Mesendoderm (in vitro differentiated cells): ENCODE data around the gene MACF1.
"Not testable (repeated sequence)": the region's sequence is repeated elsewhere in the genome, so short reads cannot be mapped to it uniquely, and the experiment has no call there.

Experiments used
- DNase-seq: peaks from one replicate; pipeline ENCODE4 v3.0.0; 2013
- H2AK5ac ChIP-seq: 2 replicates; pipeline ENCODE4 v1.6.1; 2013; ENCODE audit warnings: low read length, inconsistent platforms
- H2BK120ac ChIP-seq: 2 replicates; pipeline ENCODE4 v1.6.1; 2013; ENCODE audit warnings: low read depth, mild to moderate bottlenecking, low read length, moderate library complexity, mixed read lengths
- H2BK15ac ChIP-seq: replicated peaks from 2 replicates; pipeline ENCODE4 v1.6.1; 2013; ENCODE audit warnings: low read depth, mild to moderate bottlenecking, moderate library complexity
- H2BK5ac ChIP-seq: 2 replicates; pipeline ENCODE4 v1.6.1; 2013; ENCODE audit warnings: low read length, inconsistent platforms
- H3K18ac ChIP-seq: 2 replicates; pipeline ENCODE4 v1.6.1; 2013; ENCODE audit warnings: mild to moderate bottlenecking, low read length, mixed read lengths
- H3K23ac ChIP-seq: one replicate; pipeline ENCODE4 v1.6.1; 2013; ENCODE audit warnings: low read length
- H3K27ac ChIP-seq: 2 replicates; pipeline ENCODE4 v1.5.1; 2013; ENCODE audit warnings: low read depth, mild to moderate bottlenecking, inconsistent platforms, low read length, moderate library complexity
- H3K27me3 ChIP-seq: 2 replicates; pipeline ENCODE4 v1.6.1; 2013; ENCODE audit warnings: low read length, control low read depth, mild to moderate bottlenecking, inconsistent platforms; ENCODE audit not compliant: insufficient read depth, poor library complexity
- H3K36me3 ChIP-seq: 2 replicates; pipeline ENCODE4 v1.6.1; 2013; ENCODE audit warnings: low read length, inconsistent platforms; ENCODE audit not compliant: control insufficient read depth, insufficient read depth
- H3K4ac ChIP-seq: one replicate; pipeline ENCODE4 v1.6.1; 2013; ENCODE audit warnings: low read depth, mild to moderate bottlenecking, low read length, moderate library complexity
- H3K4me1 ChIP-seq: 2 replicates; pipeline ENCODE4 v1.6.1; 2013; ENCODE audit warnings: low read depth, low read length, inconsistent platforms; ENCODE audit not compliant: control insufficient read depth
- H3K4me2 ChIP-seq: 2 replicates; pipeline ENCODE4 v1.6.1; 2013; ENCODE audit warnings: low read length
- H3K4me3 ChIP-seq: 2 replicates; pipeline ENCODE4 v1.5.1; 2013; ENCODE audit warnings: mild to moderate bottlenecking, low read length
- H3K56ac ChIP-seq: one replicate; pipeline ENCODE4 v1.6.1; 2013; ENCODE audit warnings: low read length
- H3K79me1 ChIP-seq: 2 replicates; pipeline ENCODE4 v1.6.1; 2013; ENCODE audit warnings: low read length, inconsistent platforms
- H3K79me2 ChIP-seq: 2 replicates; pipeline ENCODE4 v1.6.1; 2013; ENCODE audit warnings: mild to moderate bottlenecking, low read length; ENCODE audit not compliant: control insufficient read depth, insufficient read depth
- H3K9ac ChIP-seq: 2 replicates; pipeline ENCODE4 v1.6.1; 2013; ENCODE audit warnings: low read length, inconsistent platforms
- H4K5ac ChIP-seq: one replicate; pipeline ENCODE4 v1.6.1; 2013; ENCODE audit warnings: low read length
- H4K8ac ChIP-seq: one replicate; pipeline ENCODE4 v1.6.1; 2013; ENCODE audit warnings: low read depth, mild to moderate bottlenecking, control low read depth, low read length, moderate library complexity
- WGBS: extraction: QIAGEN DNeasy Blood & Tissue Kit; methylation state at CpG from one replicate; pipeline ENCODE4 v1.1.7; 2013; ENCODE audit warnings: low lambda C conversion rate, missing lambda C conversion rate; ENCODE audit not compliant: insufficient coverage; ENCODE audit errors: extremely low coverage; 5-methylcytosine and 5-hydroxymethylcytosine counted together

The MACF1 gene

DNA sequence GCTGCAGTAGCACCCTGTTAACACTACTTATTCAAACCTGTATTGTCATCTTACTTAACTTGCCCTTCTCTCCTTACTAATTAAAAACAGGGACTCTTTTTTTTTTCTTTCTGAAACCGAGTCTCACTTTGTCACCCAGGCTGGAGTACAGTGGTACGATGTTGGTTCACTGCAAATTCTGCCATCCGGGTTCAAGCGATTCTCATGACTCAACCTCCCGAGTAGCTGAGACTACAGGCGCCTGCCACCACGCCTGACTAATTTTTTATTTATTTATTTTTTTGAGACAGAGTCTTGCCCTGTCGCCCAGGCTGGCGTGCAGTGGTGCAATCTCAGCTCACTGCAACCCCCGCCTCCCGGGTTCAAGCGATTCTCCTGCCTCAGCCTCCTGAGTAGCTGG lies 3.9 kb downstream of the MACF1 start:
- H3K27me3 ChIP-seq, H3K9ac ChIP-seq, H3K18ac ChIP-seq, H3K4me2 ChIP-seq, H3K23ac ChIP-seq, H3K4me3 ChIP-seq, H3K4ac ChIP-seq, H3K27ac ChIP-seq, H3K36me3 ChIP-seq, H2BK120ac ChIP-seq, H2BK15ac ChIP-seq, H4K5ac ChIP-seq, H2BK5ac ChIP-seq, H3K79me1 ChIP-seq, H3K56ac ChIP-seq, H4K8ac ChIP-seq, H2AK5ac ChIP-seq, DNase-seq: not testable (repeated sequence)
- Histone ChIP-seq H3K4me1 (peaks cover 15% of the 10 kb centered on the region), H3K79me2 (peaks cover 11% of the 10 kb centered on the region)
- no CpG with 5 or more reads among the region's 12 CpGs for WGBS

DNA sequence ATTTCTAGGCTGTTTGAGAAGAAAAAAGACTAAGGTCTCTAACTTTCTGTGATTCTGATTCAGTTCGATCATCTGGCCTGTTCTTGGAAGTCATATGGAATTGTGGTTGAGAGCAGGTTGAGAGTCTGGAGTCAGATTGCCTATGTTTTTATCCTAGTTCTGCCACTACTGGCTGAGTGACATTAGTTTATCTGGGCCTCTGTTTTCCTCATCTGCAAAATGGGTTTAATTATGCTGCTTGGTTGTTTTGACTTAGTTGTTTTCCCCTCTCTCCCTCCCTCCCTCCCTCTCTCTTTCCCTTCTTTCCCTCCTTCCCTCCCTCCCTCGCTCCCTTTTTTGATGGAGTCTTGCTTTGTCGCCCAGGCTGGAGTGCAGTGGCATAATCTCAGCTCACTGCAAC lies 6.2 kb downstream of the MACF1 start:
- no peak overlapping the region for H2BK120ac ChIP-seq
- no peak overlapping the region for H4K5ac ChIP-seq
- H3K27ac ChIP-seq, result no peak overlapping the region
- no peaks in the 10 kb centered on the region for H3K27me3 ChIP-seq
- no peak overlapping the region for H3K23ac ChIP-seq
- H3K56ac ChIP-seq, result no peak overlapping the region
- no peak overlapping the region for H2BK15ac ChIP-seq
- H3K79me1 ChIP-seq, result peaks cover 9% of the 10 kb centered on the region
- H3K36me3 ChIP-seq, result no peaks in the 10 kb centered on the region
- H3K18ac ChIP-seq, result no peak overlapping the region
- H3K4me3 ChIP-seq, result no peak overlapping the region
- peaks cover 7% of the 10 kb centered on the region for H3K79me2 ChIP-seq
- H3K4ac ChIP-seq, result no peak overlapping the region
- peaks cover 18% of the 10 kb centered on the region for H3K4me1 ChIP-seq
- no peak overlapping the region for H2BK5ac ChIP-seq
- H4K8ac ChIP-seq, result no peak overlapping the region
- no peak overlapping the region for H2AK5ac ChIP-seq
- no peak for DNase-seq
- H3K4me2 ChIP-seq, result no peak overlapping the region
- no CpG with 5 or more reads among the region's 3 CpGs for WGBS
- H3K9ac ChIP-seq, result no peak overlapping the region

DNA sequence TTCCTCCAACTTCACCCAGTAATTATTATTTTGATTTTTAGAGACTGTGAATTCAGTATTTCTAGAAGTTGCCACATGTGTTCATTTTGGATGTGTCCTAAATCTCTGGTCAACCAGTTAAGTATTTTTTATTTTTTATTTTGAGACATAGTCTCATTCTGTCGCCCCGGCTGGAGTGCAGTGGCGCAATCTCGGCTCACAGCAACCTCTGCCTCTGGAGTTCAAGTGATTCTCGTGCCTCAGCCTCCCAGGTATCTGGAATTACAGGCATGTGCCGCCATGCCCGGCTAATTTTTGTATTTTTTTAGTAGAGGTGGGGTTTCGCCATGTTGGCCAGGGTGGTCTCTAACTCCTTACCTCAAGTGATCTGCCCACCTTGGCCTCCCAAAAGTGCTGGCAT lies 8.0 kb downstream of the MACF1 start:
- peaks cover 8% of the 10 kb centered on the region for H3K79me1 ChIP-seq
- H3K27me3 ChIP-seq, result no peaks in the 10 kb centered on the region
- H2BK5ac ChIP-seq, result no peak overlapping the region
- no peak overlapping the region for H3K4me2 ChIP-seq
- no peak for DNase-seq
- no peak overlapping the region for H3K27ac ChIP-seq
- no peak overlapping the region for H3K4ac ChIP-seq
- H2BK120ac ChIP-seq, result no peak overlapping the region
- no peak overlapping the region for H3K9ac ChIP-seq
- H2AK5ac ChIP-seq, result no peak overlapping the region
- H3K4me1 ChIP-seq, result peaks cover 16% of the 10 kb centered on the region
- H3K18ac ChIP-seq, result no peak overlapping the region
- WGBS, result no CpG with 5 or more reads among the region's 8 CpGs
- H3K79me2 ChIP-seq, result peaks cover 4% of the 10 kb centered on the region
- no peak overlapping the region for H2BK15ac ChIP-seq
- H3K23ac ChIP-seq, result peak overlapping the region; percentile 34
- no peak overlapping the region for H3K56ac ChIP-seq
- H3K36me3 ChIP-seq, result no peaks in the 10 kb centered on the region
- H3K4me3 ChIP-seq, result no peak overlapping the region
- H4K8ac ChIP-seq, result no peak overlapping the region
- no peak overlapping the region for H4K5ac ChIP-seq

DNA sequence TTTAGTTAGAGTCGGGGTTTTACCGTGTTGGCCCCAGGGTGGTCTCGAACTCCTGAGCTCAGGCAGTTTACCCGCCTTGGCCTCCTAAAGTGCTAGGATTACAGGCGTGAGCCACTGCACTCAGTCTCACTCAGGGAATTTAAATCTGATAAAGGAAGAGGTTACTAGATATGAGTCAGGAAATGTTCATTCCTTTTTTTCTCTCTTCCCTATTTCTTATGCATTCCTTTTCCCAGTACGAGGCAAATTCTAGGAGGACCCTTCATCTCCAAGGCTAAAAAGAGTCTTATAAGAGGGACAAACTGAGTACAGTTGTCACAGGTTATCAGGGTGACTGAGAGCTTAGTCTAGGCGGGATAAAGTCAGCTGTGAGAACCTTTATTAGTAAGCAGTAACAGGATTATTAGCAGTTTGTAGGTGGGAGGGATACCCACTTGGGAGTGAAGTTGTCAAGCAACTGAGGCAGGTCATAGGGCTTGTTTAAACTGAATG lies 9.1 kb downstream of the MACF1 start:
- peaks cover 8% of the 10 kb centered on the region for H3K79me1 ChIP-seq
- peaks cover 16% of the 10 kb centered on the region for H3K4me1 ChIP-seq
- peak overlapping the region; percentile 66 for H3K27ac ChIP-seq
- peak overlapping the region; percentile 46 for H3K18ac ChIP-seq
- no peak overlapping the region for H2AK5ac ChIP-seq
- WGBS, result no CpG with 5 or more reads among the region's 7 CpGs
- no peak overlapping the region for H2BK15ac ChIP-seq
- H2BK120ac ChIP-seq, result no peak overlapping the region
- no peak overlapping the region for H3K23ac ChIP-seq
- no peak overlapping the region for H4K5ac ChIP-seq
- no peak overlapping the region for H3K4me2 ChIP-seq
- DNase-seq, result peak; percentile 57
- H3K9ac ChIP-seq, result no peak overlapping the region
- no peaks in the 10 kb centered on the region for H3K27me3 ChIP-seq
- no peak overlapping the region for H3K4me3 ChIP-seq
- H3K4ac ChIP-seq, result no peak overlapping the region
- no peak overlapping the region for H4K8ac ChIP-seq
- H3K79me2 ChIP-seq, result peaks cover 4% of the 10 kb centered on the region
- H2BK5ac ChIP-seq, result no peak overlapping the region
- H3K36me3 ChIP-seq, result no peaks in the 10 kb centered on the region
- H3K56ac ChIP-seq, result peak overlapping the region; percentile 34

DNA sequence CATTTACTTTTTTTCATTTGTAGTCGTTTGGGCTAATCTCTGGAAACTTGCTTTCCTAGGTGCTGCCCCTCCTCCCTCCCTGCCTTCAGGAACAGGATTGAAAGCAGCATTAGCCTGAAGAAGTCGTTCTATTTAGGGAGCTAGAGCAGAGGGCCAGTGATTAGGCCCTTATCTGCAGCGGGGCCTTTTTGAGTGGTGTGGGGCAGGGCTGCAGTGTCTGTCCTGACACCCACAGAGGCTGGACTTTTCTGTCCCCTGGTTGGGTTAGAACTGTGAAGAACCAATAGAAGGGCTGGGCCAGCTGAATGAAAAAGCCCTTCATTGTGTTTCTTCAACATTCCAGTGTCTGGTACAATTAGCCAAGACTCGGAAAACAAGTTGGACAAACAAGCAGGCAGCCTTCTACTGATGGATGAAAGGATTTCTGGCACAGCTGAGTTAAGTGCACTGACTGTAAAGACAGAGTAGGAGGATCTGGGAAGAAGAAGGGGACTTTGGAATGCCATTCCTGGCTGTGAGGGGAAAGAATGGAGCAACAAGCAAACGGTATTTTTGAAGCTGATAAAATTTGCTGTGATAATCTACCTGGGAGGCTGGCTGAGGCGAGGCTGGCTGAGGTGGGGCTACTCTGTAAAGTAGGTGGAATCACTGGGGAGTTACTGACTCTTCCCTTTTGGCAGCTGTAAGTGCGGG lies 9.7 kb downstream of the MACF1 start:
- H3K56ac ChIP-seq, result peak overlapping the region; percentile 34
- no peak overlapping the region for H4K5ac ChIP-seq
- H3K36me3 ChIP-seq, result no peaks in the 10 kb centered on the region
- H3K4me3 ChIP-seq, result no peak overlapping the region
- no peak overlapping the region for H3K4ac ChIP-seq
- H3K79me2 ChIP-seq, result peaks cover 4% of the 10 kb centered on the region
- no peak overlapping the region for H3K9ac ChIP-seq
- H3K23ac ChIP-seq, result no peak overlapping the region
- peaks cover 16% of the 10 kb centered on the region for H3K4me1 ChIP-seq
- no peak overlapping the region for H4K8ac ChIP-seq
- no peak overlapping the region for H2BK15ac ChIP-seq
- no peaks in the 10 kb centered on the region for H3K27me3 ChIP-seq
- peak; percentile 78 for DNase-seq
- WGBS, result no CpG with 5 or more reads among the region's 7 CpGs
- H3K4me2 ChIP-seq, result no peak overlapping the region
- peak overlapping the region; percentile 66 for H3K27ac ChIP-seq
- H2BK5ac ChIP-seq, result peak overlapping the region; percentile 25
- H2AK5ac ChIP-seq, result no peak overlapping the region
- H2BK120ac ChIP-seq, result no peak overlapping the region
- peak overlapping the region; percentile 46 for H3K18ac ChIP-seq
- H3K79me1 ChIP-seq, result peaks cover 8% of the 10 kb centered on the region

DNA sequence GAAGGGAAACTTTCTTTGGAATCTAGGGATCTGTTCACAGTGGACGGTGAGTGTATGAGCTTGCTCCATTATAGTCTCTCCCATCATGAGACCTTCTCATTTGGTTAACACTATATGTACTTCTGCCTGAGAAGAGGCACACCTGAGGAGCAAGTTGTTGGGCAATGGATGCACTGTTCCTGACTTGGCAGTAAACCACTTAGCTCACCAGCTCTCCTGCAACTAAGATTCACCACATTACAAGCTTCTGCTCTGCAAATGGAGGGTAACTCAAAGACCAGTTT lies 10.2 kb downstream of the MACF1 start:
- Histone ChIP-seq H3K4me2 (no peak overlapping the region), H3K4me3 (no peak overlapping the region), H3K79me1 (peaks cover 8% of the 10 kb centered on the region), H3K79me2 (peaks cover 6% of the 10 kb centered on the region), H2BK15ac (no peak overlapping the region), H2BK120ac (no peak overlapping the region), H3K9ac (no peak overlapping the region), H3K36me3 (no peaks in the 10 kb centered on the region), H3K4ac (no peak overlapping the region), H3K18ac (no peak overlapping the region), H3K4me1 (peaks cover 16% of the 10 kb centered on the region), H3K23ac (no peak overlapping the region), H2BK5ac (no peak overlapping the region), H3K27ac (peak overlapping the region; percentile 66), H2AK5ac (no peak overlapping the region), H4K5ac (no peak overlapping the region), H3K27me3 (no peaks in the 10 kb centered on the region), H3K56ac (no peak overlapping the region), H4K8ac (no peak overlapping the region)
- no peak for DNase-seq
- WGBS, result no CpG with 5 or more reads among the region's 1 CpG
